GM12874 (cell line): ENCODE measurements around the gene VWA7.
A peak's percentile ranks its signal among the peaks of the same experiment; 100 is the strongest.

Experiments
- TF ChIP-seq, protein P1 (sequence below): IDR thresholded peaks from 2 replicates; pipeline ENCODE4 v1.5.1; 2011; ENCODE audit warnings: low read depth, mild to moderate bottlenecking, control low read depth, low read length, moderate library complexity; ENCODE audit not compliant: insufficient read depth

The VWA7 gene

GRCh38 chr6:31770860-31771259 is 6.3 kb downstream of the VWA7 start:
- TF ChIP-seq, protein P1, sequence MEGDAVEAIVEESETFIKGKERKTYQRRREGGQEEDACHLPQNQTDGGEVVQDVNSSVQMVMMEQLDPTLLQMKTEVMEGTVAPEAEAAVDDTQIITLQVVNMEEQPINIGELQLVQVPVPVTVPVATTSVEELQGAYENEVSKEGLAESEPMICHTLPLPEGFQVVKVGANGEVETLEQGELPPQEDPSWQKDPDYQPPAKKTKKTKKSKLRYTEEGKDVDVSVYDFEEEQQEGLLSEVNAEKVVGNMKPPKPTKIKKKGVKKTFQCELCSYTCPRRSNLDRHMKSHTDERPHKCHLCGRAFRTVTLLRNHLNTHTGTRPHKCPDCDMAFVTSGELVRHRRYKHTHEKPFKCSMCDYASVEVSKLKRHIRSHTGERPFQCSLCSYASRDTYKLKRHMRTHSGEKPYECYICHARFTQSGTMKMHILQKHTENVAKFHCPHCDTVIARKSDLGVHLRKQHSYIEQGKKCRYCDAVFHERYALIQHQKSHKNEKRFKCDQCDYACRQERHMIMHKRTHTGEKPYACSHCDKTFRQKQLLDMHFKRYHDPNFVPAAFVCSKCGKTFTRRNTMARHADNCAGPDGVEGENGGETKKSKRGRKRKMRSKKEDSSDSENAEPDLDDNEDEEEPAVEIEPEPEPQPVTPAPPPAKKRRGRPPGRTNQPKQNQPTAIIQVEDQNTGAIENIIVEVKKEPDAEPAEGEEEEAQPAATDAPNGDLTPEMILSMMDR, result no peak

- TF ChIP-seq, protein P1, result peak; percentile 90
Measured at GRCh38 chr6:31769684-31770371, 7.3 kb downstream of the VWA7 start.

- TF ChIP-seq, protein P1, result no peak
Measured at GRCh38 chr6:31768363-31769257, 8.5 kb downstream of the VWA7 start.

DNA sequence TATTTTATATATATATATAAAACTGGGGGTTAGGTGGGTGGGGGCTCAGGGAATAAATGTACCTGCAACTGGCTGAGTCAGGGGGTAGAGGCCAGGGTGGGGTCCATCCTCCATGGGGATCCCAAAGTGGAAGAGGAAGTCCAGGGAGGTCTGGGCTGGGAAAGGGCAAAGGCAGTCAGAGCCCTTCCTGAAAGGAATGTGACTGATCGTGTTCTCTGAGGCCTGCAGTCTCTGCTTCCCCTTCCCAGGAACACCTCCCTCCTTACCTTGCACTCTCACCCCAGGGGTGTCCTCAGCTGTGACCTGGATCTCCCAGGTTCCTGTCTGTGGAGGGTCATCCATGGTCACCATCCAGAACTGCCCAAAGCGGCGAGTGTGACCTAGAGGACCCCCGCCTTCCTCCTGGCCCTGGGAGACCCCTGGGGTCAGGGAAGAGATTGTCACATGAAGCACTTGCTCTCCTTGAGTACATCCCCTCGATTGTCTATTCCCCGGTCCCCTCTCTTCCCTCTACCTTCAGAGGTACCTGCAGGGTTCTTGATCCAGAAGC is 10.0 kb downstream of the VWA7 start:
- TF ChIP-seq, protein P1, result no peak

- TF ChIP-seq, protein P1, result no peak
Measured at GRCh38 chr6:31765910-31766794, 11.0 kb downstream of the VWA7 start.

GRCh38 chr6:31765559-31765909 is 11.6 kb downstream of the VWA7 start:
- TF ChIP-seq, protein P1, result no peak

DNA sequence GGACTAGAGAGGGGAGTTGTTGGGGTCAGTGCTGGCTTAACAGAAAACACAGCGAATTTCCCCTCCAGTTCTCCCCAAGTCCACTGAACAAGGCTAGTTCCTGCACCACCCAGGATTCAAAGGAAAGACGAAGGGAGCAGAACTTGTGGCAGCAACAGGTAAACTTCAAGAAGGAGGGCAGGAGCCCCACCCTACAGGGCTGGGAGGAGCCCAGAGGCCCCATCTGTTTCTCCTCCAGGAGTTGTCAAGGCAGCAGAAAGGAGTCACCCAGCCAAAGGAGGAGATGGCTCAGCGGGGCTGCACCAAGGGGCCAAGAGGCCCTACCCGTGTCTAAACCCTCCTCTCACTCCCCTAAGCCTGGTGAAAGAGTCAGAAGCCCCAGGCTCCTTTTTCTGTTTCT is 12.9 kb downstream of the VWA7 start:
- TF ChIP-seq, protein P1, result no peak
